BLaER1 (cell line): ENCODE results near the gene SCYGR6.

Source experiments
- H3K27ac ChIP-seq: shearing (Covaris generic); formaldehyde crosslinking; 2 replicates; pipeline ENCODE4 v1.8.1; 2022
- H3K27me3 ChIP-seq: shearing (Covaris generic); formaldehyde crosslinking; 2 replicates; pipeline ENCODE4 v1.8.1; 2022
- H3K36me3 ChIP-seq: shearing (Covaris generic); formaldehyde crosslinking; 2 replicates; pipeline ENCODE4 v1.8.1; 2022
- H3K4me1 ChIP-seq: shearing (Covaris generic); formaldehyde crosslinking; 2 replicates; pipeline ENCODE4 v1.8.1; 2022
- H3K4me2 ChIP-seq: shearing (Covaris generic); formaldehyde crosslinking; 2 replicates; pipeline ENCODE4 v1.8.1; 2022
- H3K4me3 ChIP-seq: shearing (Covaris generic); formaldehyde crosslinking; 2 replicates; pipeline ENCODE4 v1.8.1; 2022
- H3K9ac ChIP-seq: shearing (Covaris generic); formaldehyde crosslinking; 2 replicates; pipeline ENCODE4 v1.8.1; 2022
- H3K9me3 ChIP-seq: shearing (Covaris generic); formaldehyde crosslinking; 2 replicates; pipeline ENCODE4 v1.8.1; 2022
- H4K20me1 ChIP-seq: shearing (Covaris generic); formaldehyde crosslinking; 2 replicates; pipeline ENCODE4 v1.8.1; 2022
- Cebpa-rat ChIP-seq: shearing (Covaris generic); IDR thresholded peaks from 2 replicates; pipeline ENCODE4 v1.8.1; 2022

The SCYGR6 gene

DNA sequence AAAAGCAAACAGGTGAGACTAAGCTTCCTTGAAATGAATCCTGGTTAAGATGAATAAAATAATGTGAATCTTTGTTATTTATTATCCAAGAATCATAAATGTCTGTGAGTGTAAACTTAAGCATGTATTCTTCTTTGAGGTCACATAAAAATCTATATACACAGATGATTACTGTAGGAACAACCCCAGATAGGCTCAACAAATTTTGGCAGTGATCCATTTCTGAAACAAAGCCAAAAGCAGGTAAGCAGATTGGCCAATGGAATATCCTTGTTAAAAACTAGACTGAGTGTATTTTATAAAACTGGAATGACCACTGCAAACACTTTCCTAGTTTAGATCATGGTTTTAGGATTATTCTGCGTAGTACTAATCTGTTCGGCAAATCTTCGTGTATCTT, 46.6 kb downstream of the SCYGR6 start:
- no peak for TF ChIP-seq Cebpa-rat
- peaks cover 4% of the 10 kb centered on the region; the same call in 1 of the 2 replicates for H3K4me1 ChIP-seq
- no peaks in the 10 kb centered on the region for H4K20me1 ChIP-seq
- no peak overlapping the region for H3K9ac ChIP-seq
- no peaks in the 10 kb centered on the region for H3K27me3 ChIP-seq
- no peak overlapping the region for H3K27ac ChIP-seq
- H3K4me2 ChIP-seq = no peak overlapping the region
- H3K36me3 ChIP-seq = no peaks in the 10 kb centered on the region
- H3K4me3 ChIP-seq = no peak overlapping the region
- H3K9me3 ChIP-seq = no peaks in the 10 kb centered on the region; the same call in 1 of the 2 replicates

DNA sequence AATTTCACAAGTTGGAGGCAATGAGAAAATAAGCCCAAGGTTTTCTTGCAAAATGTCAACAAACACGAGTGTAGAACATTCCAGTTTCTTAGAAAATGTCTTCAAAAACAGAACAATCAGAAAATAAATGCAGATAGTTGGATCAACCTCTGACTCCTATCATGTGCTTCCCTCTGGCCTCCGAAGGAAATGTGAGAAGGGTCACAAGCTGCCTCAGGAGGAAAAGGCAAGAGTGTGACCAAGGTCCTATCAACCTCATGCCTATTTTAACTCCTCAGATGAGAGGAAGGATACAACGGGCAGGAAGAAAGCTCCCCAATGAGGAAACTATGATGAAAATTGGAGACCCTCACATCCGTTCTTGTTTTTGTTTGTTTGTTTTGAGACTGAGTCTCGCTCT, 50.1 kb downstream of the SCYGR6 start:
- Histone ChIP-seq H3K36me3 (no peaks in the 10 kb centered on the region), H3K9me3 (no peaks in the 10 kb centered on the region; the same call in 1 of the 2 replicates)
- TF ChIP-seq Cebpa-rat = no peak

More for the DNA sequence above, 50.1 kb downstream of the SCYGR6 start:
- H3K4me1 ChIP-seq = peaks cover 4% of the 10 kb centered on the region; the same call in 1 of the 2 replicates
- no peak overlapping the region for H3K4me3 ChIP-seq
- H3K9ac ChIP-seq = no peak overlapping the region
- H4K20me1 ChIP-seq = no peaks in the 10 kb centered on the region
- H3K4me2 ChIP-seq = no peak overlapping the region
- no peaks in the 10 kb centered on the region for H3K27me3 ChIP-seq
- H3K27ac ChIP-seq = no peak overlapping the region
